ENCODE measurements around the gene FAM13C.

DNA sequence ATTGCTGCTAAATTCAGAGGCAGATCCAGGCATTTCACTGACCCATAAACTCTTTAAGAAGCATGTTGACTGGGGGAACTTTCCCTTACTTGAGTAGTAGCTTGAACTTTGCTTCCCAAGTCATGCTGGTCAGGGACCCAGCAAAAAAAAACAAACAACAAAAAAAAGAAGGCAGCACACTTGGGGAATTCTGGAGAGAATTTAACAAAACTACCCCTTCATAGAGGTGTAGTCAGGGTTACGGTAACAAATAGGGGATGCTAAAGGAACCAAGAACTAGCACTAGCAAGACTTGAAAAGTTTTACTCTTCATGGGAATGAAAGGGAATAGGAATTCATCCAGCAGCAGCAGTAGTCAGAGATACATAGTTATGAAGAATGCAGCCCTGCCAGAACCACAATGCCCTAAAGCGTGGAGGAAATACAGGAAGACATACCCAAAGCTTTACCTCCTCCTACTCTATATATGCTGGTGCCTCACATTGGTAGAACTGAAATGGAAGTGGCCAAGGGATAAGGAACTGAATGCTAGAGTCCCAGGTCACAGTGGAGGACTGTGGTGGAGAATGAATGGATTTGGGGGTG lies 118.6 kb downstream of the FAM13C start:
- TF ChIP-seq, protein P1, sequence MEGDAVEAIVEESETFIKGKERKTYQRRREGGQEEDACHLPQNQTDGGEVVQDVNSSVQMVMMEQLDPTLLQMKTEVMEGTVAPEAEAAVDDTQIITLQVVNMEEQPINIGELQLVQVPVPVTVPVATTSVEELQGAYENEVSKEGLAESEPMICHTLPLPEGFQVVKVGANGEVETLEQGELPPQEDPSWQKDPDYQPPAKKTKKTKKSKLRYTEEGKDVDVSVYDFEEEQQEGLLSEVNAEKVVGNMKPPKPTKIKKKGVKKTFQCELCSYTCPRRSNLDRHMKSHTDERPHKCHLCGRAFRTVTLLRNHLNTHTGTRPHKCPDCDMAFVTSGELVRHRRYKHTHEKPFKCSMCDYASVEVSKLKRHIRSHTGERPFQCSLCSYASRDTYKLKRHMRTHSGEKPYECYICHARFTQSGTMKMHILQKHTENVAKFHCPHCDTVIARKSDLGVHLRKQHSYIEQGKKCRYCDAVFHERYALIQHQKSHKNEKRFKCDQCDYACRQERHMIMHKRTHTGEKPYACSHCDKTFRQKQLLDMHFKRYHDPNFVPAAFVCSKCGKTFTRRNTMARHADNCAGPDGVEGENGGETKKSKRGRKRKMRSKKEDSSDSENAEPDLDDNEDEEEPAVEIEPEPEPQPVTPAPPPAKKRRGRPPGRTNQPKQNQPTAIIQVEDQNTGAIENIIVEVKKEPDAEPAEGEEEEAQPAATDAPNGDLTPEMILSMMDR (conservative IDR thresholded peaks at IDR 0.05 in 1 of 2, IDR thresholded peaks at IDR 0.05 in 1 of 2; ENCODE audit: extremely low read depth in 1 of 2, insufficient read depth in 1 of 2, low read depth in 1 of 2, low read length in 2 of 2): no peak
- TF ChIP-seq EZH2 (IDR thresholded peaks at IDR 0.05; ENCODE audit: borderline replicate concordance, low read length): no peak
